Transverse colon (tissue), 4 donors: ENCODE results near the gene OAS3. TPM values are rescaled to one million over a fixed set of nuclear protein-coding genes. Genes with fewer than 3 reads are reported as not detected.

ENCODE experiments used
- DNase-seq: peaks from one replicate; pipeline ENCODE4 v3.0.0-alpha.2; 2019
- H3K27ac ChIP-seq, 4 donors: fragments of 200-600 bp; sonication (generic); 2 replicates each; pipeline ENCODE4 v1.5.1; 2016 to 2018; ENCODE audit warnings: inconsistent platforms in 4 of 4
- H3K27me3 ChIP-seq: fragments of 200-600 bp; sonication (generic); 2 replicates; pipeline ENCODE4 v1.5.1; 2017; ENCODE audit warnings: inconsistent platforms
- H3K36me3 ChIP-seq, 4 donors: fragments of 200-600 bp; sonication (generic); 2 replicates each; pipeline ENCODE4 v1.5.1; 2017 to 2019; ENCODE audit warnings: inconsistent platforms in 4 of 4
- H3K4me1 ChIP-seq, 4 donors: fragments of 200-600 bp; sonication (generic); 2 replicates each; pipeline ENCODE4 v1.5.1; 2017 to 2020; ENCODE audit warnings: inconsistent platforms in 4 of 4
- H3K4me3 ChIP-seq, 4 donors: fragments of 200-600 bp; sonication (generic); 1 replicate in 1 of 4; 2 replicates in 3 of 4; pipeline versions ENCODE4 v1.5.1 to v1.6.1; 2017 to 2019; ENCODE audit warnings: inconsistent platforms in 4 of 4
- H3K9me3 ChIP-seq, 2 donors: fragments of 200-600 bp; sonication (generic); 2 replicates each; pipeline ENCODE4 v1.5.1; 2017 to 2019; ENCODE audit warnings: inconsistent platforms in 2 of 2
- EP300 ChIP-seq: sonication (generic); formaldehyde crosslinking; IDR thresholded peaks from one replicate; pipeline ENCODE4 v1.6.1; 2017; ENCODE audit warnings: antibody characterized with exemption, low read depth
- POLR2A ChIP-seq: fragments of 450-650 bp; IDR thresholded peaks from one replicate; pipeline ENCODE4 v1.6.1; 2016; ENCODE audit warnings: antibody characterized with exemption, mild to moderate bottlenecking, moderate library complexity
- POLR2AphosphoS5 ChIP-seq, 3 donors: sonication (generic); formaldehyde crosslinking; IDR thresholded peaks; one replicate each; pipeline ENCODE4 v1.6.1; 2016; ENCODE audit warnings: antibody characterized with exemption in 3 of 3
- WGBS, 2 donors: methylation state at CpG; one replicate each; pipeline ENCODE4 v1.1.5; 2018; ENCODE audit warnings: low coverage in 1 of 2; 5-methylcytosine and 5-hydroxymethylcytosine counted together
- in situ Hi-C, 4 donors: fragments of 200-750 bp; cut with MboI; loops; one replicate each; pipeline versions ENCODE4 v1.15.0 to v1.15.1; 2017; ENCODE audit warnings: low sequenced_read_pairs in 3 of 4, low pct_ligation_motif_present in 1 of 4, low pct_unique_long_range_greater_than_20kb in 1 of 4
- intact Hi-C: fragments of 100-400 bp; cut with DNase I; formaldehyde crosslinking; loops from one replicate; pipeline ENCODE4 v1.15.1; 2023; ENCODE audit warnings: low total_unique reads
- total RNA-seq, 4 donors: library from RNA; depleted of rRNA; stranded (reverse); fragments of >200 nt; gene quantifications; one replicate each; pipeline ENCODE4 v1.1.0, GENCODE V29; 2016
- TF ChIP-seq, protein P1 (sequence below), 5 experiments: fragments of 200-600 bp in 3 of 5; fragments of 450-650 bp in 2 of 5; sonication (generic) in 3 of 5; IDR thresholded peaks; 1 replicate in 2 of 5; 2 replicates in 3 of 5; pipeline ENCODE4 v1.5.1; 2016 to 2017; ENCODE audit warnings: antibody characterized with exemption in 5 of 5, inconsistent platforms in 3 of 5, mild to moderate bottlenecking in 2 of 5, moderate library complexity in 1 of 5

Gene OAS3
- total RNA-seq, 4 donors from 2014 or later, result 6.2 to 17.6 (median 12.4) TPM

GRCh38 chr12:112905451-112906089 is 32.7 kb upstream of the OAS3 start:
- WGBS, 2 donors, result 36 to 51% methylated on average over 3 to 4 of the region's 4 CpGs
- TF ChIP-seq POLR2AphosphoS5 (IDR thresholded peaks at IDR 0.05), result no peak
- TF ChIP-seq, protein P1, sequence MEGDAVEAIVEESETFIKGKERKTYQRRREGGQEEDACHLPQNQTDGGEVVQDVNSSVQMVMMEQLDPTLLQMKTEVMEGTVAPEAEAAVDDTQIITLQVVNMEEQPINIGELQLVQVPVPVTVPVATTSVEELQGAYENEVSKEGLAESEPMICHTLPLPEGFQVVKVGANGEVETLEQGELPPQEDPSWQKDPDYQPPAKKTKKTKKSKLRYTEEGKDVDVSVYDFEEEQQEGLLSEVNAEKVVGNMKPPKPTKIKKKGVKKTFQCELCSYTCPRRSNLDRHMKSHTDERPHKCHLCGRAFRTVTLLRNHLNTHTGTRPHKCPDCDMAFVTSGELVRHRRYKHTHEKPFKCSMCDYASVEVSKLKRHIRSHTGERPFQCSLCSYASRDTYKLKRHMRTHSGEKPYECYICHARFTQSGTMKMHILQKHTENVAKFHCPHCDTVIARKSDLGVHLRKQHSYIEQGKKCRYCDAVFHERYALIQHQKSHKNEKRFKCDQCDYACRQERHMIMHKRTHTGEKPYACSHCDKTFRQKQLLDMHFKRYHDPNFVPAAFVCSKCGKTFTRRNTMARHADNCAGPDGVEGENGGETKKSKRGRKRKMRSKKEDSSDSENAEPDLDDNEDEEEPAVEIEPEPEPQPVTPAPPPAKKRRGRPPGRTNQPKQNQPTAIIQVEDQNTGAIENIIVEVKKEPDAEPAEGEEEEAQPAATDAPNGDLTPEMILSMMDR (IDR thresholded peaks at IDR 0.05), result no peak
- TF ChIP-seq EP300, result no peak
- TF ChIP-seq POLR2A, result no peak
- no peaks in the 10 kb centered on the region for H3K9me3 ChIP-seq
- in situ Hi-C loops, result no loop called here
- no peaks in the 10 kb centered on the region for H3K36me3 ChIP-seq
- H3K27ac ChIP-seq, result peak overlapping the region; percentile 85 to 90 (median 87)
- no peak for DNase-seq
- no peak overlapping the region for H3K4me3 ChIP-seq
- H3K27me3 ChIP-seq, result no peaks in the 10 kb centered on the region
- H3K4me1 ChIP-seq, result peaks cover 19 to 84% (median 64%) of the 10 kb centered on the region in 4 donors
- intact Hi-C loops, result no loop called here

GRCh38 chr12:112906712-112907414 is 31.4 kb upstream of the OAS3 start, which contains the start of gene OAS1:
TSS of gene OAS1 (plus strand) at chr12:112906962. CDS start at chr12:112907040, 78 bp downstream.
- 3 to 6% methylated on average over 3 to 4 of the region's 4 CpGs for WGBS, 2 donors
- in situ Hi-C loops, result no loop called here
- DNase-seq, result peak; percentile 68
- intact Hi-C loops, result no loop called here
- Histone ChIP-seq H3K4me1 (peaks cover 19 to 77% (median 59%) of the 10 kb centered on the region in 4 donors), H3K36me3 (peaks cover 0 to 3% (median 0%) of the 10 kb centered on the region in 4 donors), H3K27ac (peak within 1 kb of the TSS; percentile 85 to 90 (median 87)), H3K4me3 (peak within 1 kb of the TSS; percentile 14 to 67 (median 44)), H3K9me3 (no peaks in the 10 kb centered on the region), H3K27me3 (no peaks in the 10 kb centered on the region)
- peak; percentile 86 to 95 (median 86) for TF ChIP-seq POLR2AphosphoS5 (IDR thresholded peaks at IDR 0.05)
- TF ChIP-seq EP300, result no peak
- peak; percentile 81 for TF ChIP-seq POLR2A

GRCh38 chr12:112907415-112908157 is 30.7 kb upstream of the OAS3 start:
- Histone ChIP-seq H3K36me3 (peaks cover 0 to 10% (median 0%) of the 10 kb centered on the region in 4 donors), H3K9me3 (no peaks in the 10 kb centered on the region), H3K27ac (peak overlapping the region; percentile 85 to 90 (median 87)), H3K27me3 (no peaks in the 10 kb centered on the region), H3K4me3 (peak overlapping the region; percentile 14 to 67 (median 44)), H3K4me1 (peaks cover 19 to 69% (median 56%) of the 10 kb centered on the region in 4 donors)
- WGBS, 2 donors, result 35 to 56% methylated on average over 5 to 7 of the region's 7 CpGs
- TF ChIP-seq EP300 (no peak), POLR2AphosphoS5 (IDR thresholded peaks at IDR 0.05) (no peak), POLR2A (no peak)
- TF ChIP-seq, protein P1 (IDR thresholded peaks at IDR 0.05), result no peak
- peak; percentile 27 for DNase-seq
- intact Hi-C loops, result no loop called here
- in situ Hi-C loops, result no loop called here

DNA sequence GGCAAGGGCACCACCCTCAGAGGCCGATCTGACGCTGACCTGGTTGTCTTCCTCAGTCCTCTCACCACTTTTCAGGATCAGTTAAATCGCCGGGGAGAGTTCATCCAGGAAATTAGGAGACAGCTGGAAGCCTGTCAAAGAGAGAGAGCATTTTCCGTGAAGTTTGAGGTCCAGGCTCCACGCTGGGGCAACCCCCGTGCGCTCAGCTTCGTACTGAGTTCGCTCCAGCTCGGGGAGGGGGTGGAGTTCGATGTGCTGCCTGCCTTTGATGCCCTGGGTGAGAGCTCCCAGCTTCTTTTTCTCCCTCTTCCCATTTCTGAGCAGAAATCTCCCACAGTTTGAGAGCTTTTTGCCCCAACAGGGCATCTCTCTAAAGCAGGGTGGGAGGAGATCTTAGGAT is 29.7 kb upstream of the OAS3 start:
- intact Hi-C loops, result no loop called here

More for the DNA sequence above, 29.7 kb upstream of the OAS3 start:
- H3K4me1 ChIP-seq, result peaks cover 16 to 62% (median 52%) of the 10 kb centered on the region in 4 donors
- peak overlapping the region in 1 of 4 donors; percentile 67 for H3K4me3 ChIP-seq
- peak overlapping the region; percentile 13 to 90 (median 86) for H3K27ac ChIP-seq
- H3K36me3 ChIP-seq, result peaks cover 0 to 17% (median 1%) of the 10 kb centered on the region in 4 donors
- H3K9me3 ChIP-seq, result peaks cover 6% of the 10 kb centered on the region in 2 donors
- TF ChIP-seq POLR2AphosphoS5 (IDR thresholded peaks at IDR 0.05) (no peak), POLR2A (no peak), EP300 (no peak)
- TF ChIP-seq, protein P1 (IDR thresholded peaks at IDR 0.05), result no peak
- no peak for DNase-seq
- WGBS, 2 donors, result 81 to 83% methylated on average over 5 to 12 of the region's 12 CpGs
- in situ Hi-C loops, result no loop called here
- H3K27me3 ChIP-seq, result no peaks in the 10 kb centered on the region
